T-helper 9 cell (primary cell): ENCODE results near the gene ANO2.

Experiments used
- DNase-seq: peaks from one replicate; pipeline ENCODE4 v3.0.0-alpha.2; 2020

ANO2 gene

GRCh38 chr12:5809586-5809985, 135.5 kb downstream of the ANO2 start:
- DNase-seq = no peak

- no peak for DNase-seq
Measured at GRCh38 chr12:5808981-5809380, 136.1 kb downstream of the ANO2 start.

DNA sequence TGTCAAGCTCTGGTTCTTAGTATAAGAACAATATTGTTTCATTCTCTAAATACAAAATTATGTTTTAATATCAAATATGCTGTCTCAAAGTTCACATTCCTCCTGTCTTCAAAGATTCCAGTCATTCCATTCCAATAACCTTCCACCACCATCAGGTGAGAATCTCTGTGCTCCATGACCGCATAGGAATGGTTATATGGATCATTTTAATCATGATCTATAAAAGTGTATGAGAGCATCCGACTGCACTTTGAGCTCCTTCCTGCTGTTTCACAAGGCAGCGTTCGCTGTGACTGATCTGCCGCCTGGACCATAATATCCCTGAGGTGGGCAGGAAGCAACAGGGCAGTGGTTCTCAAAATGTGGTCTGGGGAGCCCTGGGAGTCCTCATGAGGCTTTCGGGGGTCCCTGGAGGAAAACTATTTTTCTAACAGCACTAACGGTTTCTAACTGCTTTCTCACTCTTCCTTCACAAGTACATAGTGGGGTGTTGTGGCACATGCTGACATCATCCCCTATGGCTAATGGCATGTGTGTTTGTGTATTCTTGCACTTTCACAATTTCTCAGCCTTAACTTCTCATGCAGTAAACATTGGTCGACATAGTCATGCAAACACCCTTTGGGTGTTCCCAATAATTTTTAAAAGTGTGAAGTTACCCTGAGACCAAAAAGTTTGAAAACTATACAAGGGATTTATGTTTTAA, 137.4 kb downstream of the ANO2 start:
- DNase-seq = no peak

DNA sequence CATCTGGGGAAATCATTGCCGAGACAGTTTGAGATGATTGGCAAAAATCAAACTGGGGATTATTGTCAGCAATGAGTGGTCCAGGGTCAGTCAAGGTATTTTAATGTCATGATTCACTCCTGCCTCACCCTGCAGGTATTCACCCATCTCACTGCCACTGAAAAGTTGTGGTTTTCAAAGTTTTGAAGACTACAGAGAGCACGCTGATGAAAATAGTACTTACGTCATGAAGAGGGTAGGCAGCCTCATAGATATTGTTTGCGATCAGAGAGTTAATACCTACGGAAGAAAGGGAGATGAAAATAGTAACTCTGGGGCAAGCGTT, 138.0 kb downstream of the ANO2 start:
- DNase-seq = no peak

- no peak for DNase-seq
Measured at GRCh38 chr12:5806371-5807089, 138.5 kb downstream of the ANO2 start.

DNA sequence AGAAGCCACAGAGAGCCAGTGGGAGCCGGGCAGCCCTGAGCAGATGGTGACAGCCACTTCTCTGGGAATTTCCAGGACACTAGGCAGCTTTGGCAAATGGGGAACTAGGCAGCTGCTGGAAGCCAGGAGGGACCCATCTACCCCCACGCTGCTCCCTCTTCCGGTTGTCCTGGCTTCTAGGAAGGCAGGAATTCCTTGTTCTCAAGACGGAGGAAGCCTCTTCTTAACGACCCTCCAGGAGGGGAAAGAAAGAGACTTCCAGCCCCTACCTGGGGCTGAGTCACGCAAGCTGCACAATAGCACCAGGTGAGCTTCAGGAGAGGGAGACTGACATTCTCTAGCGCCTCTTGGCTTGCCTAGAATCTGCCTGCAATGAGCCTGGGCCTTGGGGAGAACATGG, 141.5 kb downstream of the ANO2 start:
- DNase-seq = no peak

DNA sequence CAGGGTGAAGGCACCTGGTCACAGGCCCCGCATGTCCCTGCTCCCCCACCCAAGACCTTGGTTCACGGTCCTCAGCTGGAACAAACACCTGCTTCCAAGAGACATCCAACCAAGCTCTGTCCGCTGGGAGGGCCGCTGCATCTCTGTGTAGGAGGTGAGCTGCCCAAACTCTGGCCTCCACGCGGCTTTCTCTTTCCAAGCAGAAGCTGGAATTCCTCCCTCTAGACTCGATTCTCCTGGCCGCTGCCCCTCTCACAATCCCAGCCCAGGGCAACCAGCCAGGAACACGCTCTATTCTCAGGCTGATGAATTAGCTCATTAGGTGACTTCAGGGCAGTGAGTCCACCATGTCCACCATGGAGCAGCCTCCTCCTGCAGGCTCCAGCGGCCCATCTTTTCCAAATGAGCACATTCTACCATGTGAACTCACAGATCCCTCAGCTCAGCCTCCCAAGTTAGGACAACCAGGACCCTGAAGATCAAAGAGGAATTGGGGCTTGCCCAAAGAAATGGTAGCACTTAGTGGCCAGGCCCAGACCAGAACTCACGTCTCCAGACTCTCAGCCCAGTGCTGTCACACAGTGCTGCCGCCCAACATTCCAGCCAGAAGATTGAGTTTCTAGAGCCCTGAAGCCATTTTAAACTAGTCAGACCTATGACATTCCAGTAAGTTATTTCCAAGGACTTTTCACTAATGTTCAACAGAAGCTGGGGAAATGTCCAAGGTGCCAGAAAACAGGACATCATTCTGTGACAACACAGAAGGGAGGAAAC, 146.6 kb downstream of the ANO2 start:
- DNase-seq = no peak

DNA sequence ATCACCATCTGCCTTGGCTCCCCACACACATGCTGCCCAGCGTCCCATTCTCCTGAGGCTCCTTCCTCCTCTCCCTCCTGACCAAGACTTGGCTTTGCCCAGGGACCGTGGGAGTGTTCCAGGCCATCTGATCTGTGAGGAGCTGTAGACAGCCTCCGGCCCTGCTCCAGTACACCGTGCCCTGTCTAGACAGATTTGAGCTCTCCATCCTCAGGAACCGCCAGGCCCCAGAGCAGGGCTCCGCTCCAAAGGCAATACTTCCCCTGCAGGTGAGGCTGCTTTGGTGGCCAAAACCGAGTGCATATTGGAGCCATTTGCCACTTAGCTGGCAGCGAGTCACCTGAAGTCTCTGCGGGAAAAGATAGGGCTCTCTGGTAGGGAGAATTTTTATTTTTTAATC, 147.4 kb downstream of the ANO2 start:
- DNase-seq = no peak

DNA sequence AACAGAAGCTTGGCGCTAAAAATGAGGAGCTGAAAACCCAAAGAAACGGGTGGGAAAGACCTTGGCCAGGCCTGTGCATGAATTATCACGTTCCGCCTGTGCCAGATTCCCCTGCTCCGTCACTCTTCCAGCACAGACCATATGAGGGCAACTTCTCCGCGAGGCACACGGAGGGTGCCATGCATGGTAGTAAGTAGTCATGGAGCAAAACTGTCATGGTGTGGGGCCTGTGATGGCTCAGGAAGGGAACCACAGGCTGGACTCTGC, 148.2 kb downstream of the ANO2 start:
- DNase-seq = no peak

DNA sequence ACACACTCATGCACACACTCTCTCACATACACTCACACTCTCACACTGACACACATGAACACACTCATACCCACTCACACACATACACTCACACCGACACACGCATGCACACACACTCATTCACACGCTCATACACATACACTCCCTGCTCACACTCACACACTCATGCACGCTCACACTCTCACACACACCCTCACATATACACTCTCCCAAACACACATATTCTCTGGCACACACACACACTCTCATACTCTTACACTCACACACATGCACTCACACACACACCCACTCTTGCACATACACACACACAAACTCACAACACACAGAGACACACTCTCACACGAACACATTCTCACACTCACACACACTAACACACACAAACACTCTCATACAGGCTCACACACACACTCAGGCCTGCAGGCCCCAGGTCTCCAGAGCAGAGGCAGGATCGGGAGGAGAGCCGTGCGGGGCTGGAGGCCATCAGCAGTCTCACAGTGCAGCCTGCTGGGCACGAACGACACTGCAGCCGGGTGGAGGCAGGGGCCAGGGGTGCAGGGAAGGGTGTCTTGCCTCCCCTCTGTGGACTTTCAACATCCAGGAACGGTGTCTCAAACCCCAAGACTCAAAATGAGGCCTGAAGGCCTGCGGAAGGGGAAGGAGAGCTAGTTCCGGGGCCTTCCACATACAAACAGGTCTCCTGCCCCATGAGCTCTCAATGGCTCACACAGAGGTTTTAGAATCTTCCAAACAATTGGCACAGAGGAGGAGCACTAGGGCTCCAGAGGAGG, 148.7 kb downstream of the ANO2 start:
- no peak for DNase-seq

GRCh38 chr12:5794156-5794555, 150.9 kb downstream of the ANO2 start:
- DNase-seq = no peak

DNA sequence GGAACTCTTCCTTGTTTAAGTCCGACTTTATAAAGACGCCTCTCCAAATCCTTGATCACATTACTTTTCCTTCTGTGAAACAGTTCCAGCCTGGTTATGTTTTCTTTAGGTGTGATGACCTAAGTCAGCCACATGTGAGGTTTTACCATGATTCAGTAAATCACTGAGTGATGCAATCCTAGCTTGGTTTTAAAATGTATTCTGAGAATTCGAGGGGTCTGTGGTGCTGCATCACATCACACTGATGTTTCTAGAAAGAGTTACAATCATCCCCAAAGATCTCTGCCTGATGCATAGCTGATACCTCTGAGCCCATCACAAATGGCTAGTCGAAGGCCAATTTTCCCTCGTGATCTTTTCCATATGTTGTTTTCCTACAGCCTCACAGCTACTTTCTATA, 152.7 kb downstream of the ANO2 start:
- DNase-seq = no peak

DNA sequence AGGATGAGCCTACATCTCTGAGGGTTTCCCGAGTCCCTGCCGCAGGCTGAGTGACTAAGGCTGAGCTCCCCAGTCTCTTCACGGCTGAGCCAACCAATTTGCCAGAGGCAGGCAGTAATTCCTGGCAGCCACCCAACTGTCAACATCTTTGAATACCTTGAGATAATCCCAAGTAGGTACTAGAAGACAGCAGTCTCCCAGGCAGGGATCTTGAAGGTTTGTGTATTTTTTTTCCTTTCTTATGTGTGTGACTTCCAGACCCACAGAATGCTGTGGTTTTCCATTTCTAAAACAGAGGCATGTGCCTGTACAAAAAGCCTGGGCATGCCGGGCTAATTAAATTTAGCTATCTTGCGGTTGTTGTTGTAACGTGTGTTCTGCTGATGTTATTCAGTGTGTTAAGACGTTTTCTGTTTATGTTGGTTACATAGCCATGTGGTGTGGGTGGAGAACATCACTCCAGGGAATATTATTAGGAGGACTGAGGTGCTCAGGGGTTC, 155.5 kb downstream of the ANO2 start:
- no peak for DNase-seq

DNA sequence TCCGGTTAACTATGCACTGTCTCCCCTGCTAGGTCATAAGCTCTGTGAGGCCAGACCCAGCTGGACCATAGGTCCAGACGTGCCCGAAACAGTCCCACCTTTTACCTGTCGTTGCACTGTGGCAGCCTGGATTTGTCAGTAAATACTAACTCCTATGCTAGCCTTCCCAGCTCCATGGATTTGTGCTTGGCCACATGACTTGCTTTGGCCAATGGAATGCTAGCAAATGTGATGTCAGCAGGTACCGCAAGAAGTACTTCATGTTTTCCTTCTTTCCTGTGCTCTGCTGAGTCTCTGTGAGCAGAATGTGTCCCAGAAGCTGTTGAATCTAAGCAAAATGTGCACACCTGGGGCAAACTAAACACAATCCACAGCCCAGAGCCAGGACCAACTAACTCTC, 157.2 kb downstream of the ANO2 start:
- DNase-seq = no peak

- DNase-seq = no peak
Measured at GRCh38 chr12:5785601-5786000, 159.5 kb downstream of the ANO2 start.

DNA sequence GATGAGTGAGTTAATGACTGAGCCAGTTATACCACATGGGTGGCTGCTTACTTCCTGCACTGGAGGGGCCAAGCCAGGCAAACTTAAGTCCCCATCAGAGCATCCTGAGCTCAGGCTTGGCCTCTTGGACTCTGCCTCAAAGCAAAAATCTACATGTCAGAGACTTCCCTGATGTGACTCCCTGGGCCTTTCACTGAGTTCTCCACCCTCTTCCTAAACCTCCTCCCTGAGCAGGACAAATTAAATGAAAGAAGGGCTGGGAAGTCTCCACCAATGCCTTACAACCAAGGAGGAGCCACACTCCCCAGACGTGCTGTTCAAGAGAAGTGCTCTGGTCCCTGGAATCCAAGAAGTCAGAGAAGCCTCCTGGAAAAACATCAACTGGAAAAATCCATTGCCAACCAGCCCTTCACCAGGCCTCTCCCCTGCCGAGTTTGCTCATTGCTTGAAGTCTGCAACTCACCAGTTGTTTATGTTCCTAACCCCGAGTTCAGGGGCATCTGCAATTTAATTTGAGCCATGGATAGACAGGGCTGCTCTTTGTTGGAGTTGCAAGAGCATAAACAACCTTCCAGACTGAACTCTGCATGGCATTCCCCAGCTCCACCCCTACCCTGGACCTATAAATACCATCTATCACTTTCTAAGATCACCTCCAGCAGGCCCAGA, 160.5 kb downstream of the ANO2 start:
- no peak for DNase-seq

GRCh38 chr12:5783289-5783920, 161.7 kb downstream of the ANO2 start:
- DNase-seq = no peak

- no peak for DNase-seq
Measured at GRCh38 chr12:5780536-5780935, 164.5 kb downstream of the ANO2 start.

- DNase-seq = no peak
Measured at GRCh38 chr12:5779401-5779800, 165.7 kb downstream of the ANO2 start.

GRCh38 chr12:5778821-5779220, 166.2 kb downstream of the ANO2 start:
- DNase-seq = no peak

- no peak for DNase-seq
Measured at GRCh38 chr12:5777451-5777850, 167.6 kb downstream of the ANO2 start.

DNA sequence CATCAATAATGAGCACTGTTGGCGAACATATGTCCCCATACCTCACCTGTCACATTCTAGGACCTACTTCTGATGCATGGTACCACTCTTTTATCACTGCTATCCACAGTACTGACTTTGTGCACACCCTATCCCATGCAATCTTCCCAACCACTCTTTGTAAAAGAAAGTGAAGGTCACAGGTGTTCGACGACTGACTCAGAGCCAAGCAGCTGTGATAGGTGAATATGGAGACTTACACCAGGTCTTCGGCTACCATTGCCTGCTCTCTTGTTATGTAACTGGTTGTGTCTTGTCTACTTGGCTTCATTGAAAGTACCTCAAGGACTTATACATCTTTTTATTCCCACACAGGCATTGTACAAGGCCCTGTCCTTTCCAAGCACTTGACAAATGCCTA, 169.0 kb downstream of the ANO2 start:
- no peak for DNase-seq
